Measurements from ENCODE around the gene HBG2.

DNA sequence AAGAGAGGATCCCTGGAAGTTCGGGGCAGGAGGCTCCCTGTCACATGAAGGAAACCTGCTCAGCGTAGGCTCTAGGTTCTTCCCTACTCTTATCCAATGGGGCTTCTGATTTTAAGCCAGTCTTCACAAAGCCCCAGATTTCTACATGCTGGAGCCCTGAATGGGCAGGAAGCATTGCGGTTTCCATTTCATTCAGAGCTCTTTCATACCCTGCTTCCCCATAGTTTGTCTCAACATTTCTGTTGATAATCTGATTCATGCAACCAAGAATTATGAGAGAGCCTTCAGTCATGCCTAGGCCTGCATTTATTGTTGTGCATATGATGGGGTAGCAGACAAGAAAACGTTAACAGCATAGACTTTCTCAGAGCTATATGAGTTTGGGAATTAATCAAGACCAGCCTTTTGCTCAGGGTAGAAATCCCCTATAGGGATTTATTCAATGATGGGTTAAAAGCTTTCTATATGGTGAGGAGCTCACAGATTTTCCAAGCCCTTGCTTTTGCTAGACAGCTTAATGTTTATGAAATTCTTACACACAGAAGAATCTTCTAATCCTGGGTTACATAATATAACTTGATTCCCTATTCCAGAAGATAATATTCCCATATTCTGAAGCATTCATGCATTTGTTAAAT is 31.2 kb upstream of the HBG2 start:
- no peak for TF ChIP-seq ZBTB7A (IDR thresholded peaks at IDR 0.05; ENCODE audit: low read depth)
- no peak for TF ChIP-seq EP300 (IDR thresholded peaks at IDR 0.05; ENCODE audit: borderline replicate concordance)
- TF ChIP-seq TEAD4 (IDR thresholded peaks at IDR 0.05) = no peak

All from Ishikawa (cell line).